H1 (cell line): ENCODE data around the gene PHKG2. TPM values are rescaled to one million over a fixed set of nuclear protein-coding genes. Genes with fewer than 3 reads are reported as not detected.

Source experiments
- CBX5 ChIP-seq: fragments of 300-800, 300-1000 bp; sonication (generic); IDR thresholded peaks from 2 replicates; pipeline ENCODE4 v1.7.1; 2016; ENCODE audit warnings: antibody characterized with exemption, low read length, low read depth
- CEBPB ChIP-seq: IDR thresholded peaks from 2 replicates; pipeline ENCODE4 v1.6.1; 2012; ENCODE audit warnings: low read depth, low read length
- CHD1 ChIP-seq: IDR thresholded peaks from 2 replicates; pipeline ENCODE4 v1.6.1; 2012; ENCODE audit warnings: low read depth, low read length, improper control_type of control experiment
- CTBP2 ChIP-seq: IDR thresholded peaks from 2 replicates; pipeline ENCODE4 v1.7.0; 2011; ENCODE audit warnings: borderline replicate concordance, mild to moderate bottlenecking, moderate library complexity, mixed read lengths, low read length; ENCODE audit not compliant: insufficient read depth, insufficient read length
- PHF8 ChIP-seq: fragments of 200-600 bp; sonication (generic); conservative IDR thresholded peaks from 2 replicates; pipeline ENCODE4 v1.7.1; 2012; ENCODE audit warnings: low read depth, mild to moderate bottlenecking, inconsistent platforms, low read length, moderate library complexity
- POLR2A ChIP-seq, 2 experiments: IDR thresholded peaks; 1 replicate in 1 of 2; 2 replicates in 1 of 2; pipeline ENCODE4 v1.6.1; 2011; ENCODE audit warnings: low read depth in 2 of 2, low read length in 2 of 2, mild to moderate bottlenecking in 2 of 2; ENCODE audit errors: control extremely low read depth in 1 of 2
- RAD21 ChIP-seq, 2 experiments: IDR thresholded peaks in 1 of 2; conservative IDR thresholded peaks in 1 of 2; 2 replicates each; pipeline ENCODE4 v1.6.1; 2011; ENCODE audit warnings: low read depth in 2 of 2, low read length in 2 of 2, improper control_type of control experiment in 1 of 2, inconsistent platforms in 1 of 2, mild to moderate bottlenecking in 1 of 2, moderate library complexity in 1 of 2
- SIX5 ChIP-seq: IDR thresholded peaks from 2 replicates; pipeline ENCODE4 v1.6.1; 2011; ENCODE audit warnings: mild to moderate bottlenecking, low read depth, low read length
- TAF7 ChIP-seq: optimal IDR thresholded peaks from 2 replicates; pipeline ENCODE3; 2011; ENCODE audit warnings: low read depth, mild to moderate bottlenecking, inconsistent platforms, low read length, moderate library complexity, borderline replicate concordance
- polyA plus RNA-seq, 7 experiments: library from polyadenylated mRNA; depleted of rRNA in 3 of 7; stranded (reverse) in 5 of 7; unstranded in 2 of 7; fragments of >200 nt in 5 of 7; fragments of 200-250 nt in 2 of 7; gene quantifications; 1 replicate in 5 of 7; 2 replicates in 1 of 7; 4 replicates in 1 of 7; pipeline versions ENCODE4 v1.2.1 to v1.2.3, GENCODE V29; 2011 to 2013; ENCODE audit warnings: missing spikeins in 2 of 7, mixed read lengths in 2 of 7
- total RNA-seq: library from RNA; stranded (reverse); fragmentation: NEBNext Ultra II Directional; extraction: Animal tissue kit (Norgen Biotek cat#: 25700); gene quantifications from 2 replicates; pipeline ENCODE4 v1.2.1, GENCODE V29; 2021
- TF ChIP-seq, protein P1 (sequence below): IDR thresholded peaks from 2 replicates; pipeline ENCODE4 v1.6.1; 2012; ENCODE audit warnings: low read length, inconsistent platforms

The PHKG2 gene
- total and polyA plus RNA-seq, 2 of the 8 experiments (the other 6 are each of a cell fraction or from before 2014, with no cell fraction given), result 36.0 to 53.4 TPM

DNA sequence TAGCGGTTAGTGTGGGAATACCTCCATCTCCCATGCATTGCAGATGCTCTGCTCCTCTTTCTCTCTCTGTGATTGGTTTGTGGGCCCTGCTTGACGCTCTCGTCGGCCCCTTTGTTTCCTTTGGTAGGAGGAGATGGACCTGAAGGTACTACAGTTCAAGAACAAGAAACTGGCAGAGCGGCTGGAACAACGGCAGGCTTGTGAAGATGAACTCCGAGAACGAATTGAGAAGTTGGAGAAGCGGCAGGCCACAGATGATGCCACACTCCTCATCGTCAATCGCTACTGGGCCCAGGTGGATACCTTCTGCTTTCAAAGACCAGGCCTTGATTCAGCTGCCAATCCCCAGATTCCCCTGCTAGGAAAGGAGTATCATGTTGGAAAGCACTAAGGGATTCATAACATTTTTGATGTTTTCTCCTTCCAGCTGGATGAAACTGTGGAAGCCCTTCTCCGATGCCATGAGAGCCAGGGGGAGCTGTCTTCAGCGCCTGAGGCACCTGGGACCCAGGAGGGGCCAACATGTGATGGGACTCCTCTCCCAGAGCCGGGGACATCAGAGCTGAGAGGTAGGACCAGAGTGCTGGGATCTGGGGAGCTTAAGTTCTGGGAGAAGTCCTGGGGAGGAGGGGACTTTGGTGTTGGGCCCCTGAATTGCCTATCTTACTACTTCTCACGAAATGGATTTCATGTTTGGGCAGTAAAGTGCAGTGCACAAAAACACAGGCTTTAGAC, 14.9 kb downstream of the PHKG2 start (continued):
- TF ChIP-seq, protein P1, sequence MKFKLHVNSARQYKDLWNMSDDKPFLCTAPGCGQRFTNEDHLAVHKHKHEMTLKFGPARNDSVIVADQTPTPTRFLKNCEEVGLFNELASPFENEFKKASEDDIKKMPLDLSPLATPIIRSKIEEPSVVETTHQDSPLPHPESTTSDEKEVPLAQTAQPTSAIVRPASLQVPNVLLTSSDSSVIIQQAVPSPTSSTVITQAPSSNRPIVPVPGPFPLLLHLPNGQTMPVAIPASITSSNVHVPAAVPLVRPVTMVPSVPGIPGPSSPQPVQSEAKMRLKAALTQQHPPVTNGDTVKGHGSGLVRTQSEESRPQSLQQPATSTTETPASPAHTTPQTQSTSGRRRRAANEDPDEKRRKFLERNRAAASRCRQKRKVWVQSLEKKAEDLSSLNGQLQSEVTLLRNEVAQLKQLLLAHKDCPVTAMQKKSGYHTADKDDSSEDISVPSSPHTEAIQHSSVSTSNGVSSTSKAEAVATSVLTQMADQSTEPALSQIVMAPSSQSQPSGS, result no peak
- TF ChIP-seq CBX5 (no peak), RAD21 (IDR thresholded peaks at IDR 0.05 in 1 of 2, conservative IDR thresholded peaks at IDR 0.05 in 1 of 2; ENCODE audit: low read depth in 2 of 2, low read length in 2 of 2) (no peak), CTBP2 (no peak), POLR2A (IDR thresholded peaks at IDR 0.05; ENCODE audit: control extremely low read depth in 1 of 2, low read depth in 2 of 2, low read length in 2 of 2) (no peak), SIX5 (no peak), CHD1 (no peak), CEBPB (no peak), PHF8 (no peak), TAF7 (no peak)
